GM12892 (cell line): ENCODE measurements around the gene IQCK.

Experiments
- DNase-seq: peaks from one replicate; pipeline ENCODE4 v3.0.0; 2011; ENCODE audit not compliant: insufficient read length
- FAIRE-seq: peaks from 2 replicates; lab custom pipeline; 2011; peaks lifted over from hg19 to GRCh38; lab: Jason Lieb, UNC
- POLR2A ChIP-seq: IDR thresholded peaks from 2 replicates; pipeline ENCODE4 v1.6.1; 2011; ENCODE audit warnings: low read depth, low read length, control low read depth
- POLR2AphosphoS5 ChIP-seq: IDR thresholded peaks from 2 replicates; pipeline ENCODE4 v1.6.1; 2011; ENCODE audit warnings: low read depth, low read length, control low read depth
- TAF1 ChIP-seq: IDR thresholded peaks from 2 replicates; pipeline ENCODE4 v1.6.1; 2011; ENCODE audit warnings: low read depth, mild to moderate bottlenecking, control low read depth, low read length, borderline replicate concordance

IQCK gene

DNA sequence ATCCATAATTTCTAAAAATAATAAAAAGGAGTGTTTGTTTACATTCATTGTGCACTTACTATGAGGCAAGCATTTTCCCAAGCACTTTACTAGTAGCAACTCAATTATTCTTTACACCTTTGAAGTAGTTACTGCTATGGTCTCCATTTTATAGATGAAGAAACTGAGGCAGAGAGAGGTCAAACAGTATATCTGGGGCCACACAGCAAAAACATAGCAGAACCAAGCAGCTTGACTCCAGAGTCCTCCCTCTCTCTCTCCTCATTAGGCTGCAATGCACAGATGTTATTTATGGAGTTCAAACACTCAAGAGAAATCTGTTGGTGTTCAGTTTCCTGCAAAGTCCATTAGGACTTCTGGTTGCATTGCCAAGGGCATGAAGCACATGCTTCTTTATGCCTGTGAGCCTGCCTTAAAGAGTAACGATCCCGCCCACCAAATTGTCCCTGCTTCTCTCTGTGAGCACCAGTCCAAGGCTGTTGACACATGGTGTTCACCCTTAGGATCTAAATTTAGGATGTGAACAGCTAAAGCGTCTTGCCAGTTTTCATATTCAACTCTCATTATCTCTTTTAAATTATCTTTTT is 122.5 kb downstream of the IQCK start:
- FAIRE-seq (no peak), DNase-seq (no peak)
- TF ChIP-seq POLR2A (no peak), POLR2AphosphoS5 (no peak), TAF1 (no peak)

- FAIRE-seq, result no peak
- TF ChIP-seq POLR2A (no peak), TAF1 (no peak), POLR2AphosphoS5 (no peak)
- DNase-seq, result no peak
Measured at GRCh38 chr16:19841184-19841583, 123.1 kb downstream of the IQCK start.

DNA sequence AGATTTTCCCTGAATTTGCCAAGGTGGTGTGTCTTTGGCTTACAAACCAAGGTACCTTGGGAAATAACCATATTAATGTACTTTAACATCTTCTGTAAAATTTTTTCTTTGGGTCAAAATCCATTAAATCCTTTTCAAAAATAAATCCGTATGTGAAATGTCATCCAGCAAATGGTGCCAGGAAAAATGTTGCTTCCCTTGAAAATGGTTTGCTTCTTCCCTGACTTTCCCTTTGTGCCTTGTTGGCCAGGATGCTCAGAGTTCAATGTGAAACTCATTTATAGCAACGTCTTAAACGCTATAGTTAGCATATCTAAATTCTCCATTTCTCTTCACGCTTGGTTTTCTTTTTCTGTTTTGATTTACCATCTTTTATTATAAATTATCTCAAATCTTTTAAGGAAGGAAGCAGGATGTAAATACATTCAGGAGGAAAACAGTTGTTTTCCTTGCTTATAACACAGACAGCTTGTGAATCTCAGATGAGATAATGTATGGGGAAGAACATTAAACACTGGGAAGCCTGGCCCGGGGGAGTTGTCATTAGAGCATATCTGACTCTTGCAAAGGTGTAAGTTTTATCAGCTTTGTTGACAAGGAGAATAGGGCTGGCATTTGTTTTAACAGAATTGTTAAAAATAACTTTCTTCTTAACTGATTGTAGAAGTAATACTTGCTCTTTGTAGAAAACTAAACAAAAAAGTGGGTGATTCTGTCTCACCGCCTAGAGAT is 124.5 kb downstream of the IQCK start:
- TF ChIP-seq POLR2AphosphoS5 (no peak), TAF1 (no peak), POLR2A (no peak)
- DNase-seq, result no peak
- no peak for FAIRE-seq

DNA sequence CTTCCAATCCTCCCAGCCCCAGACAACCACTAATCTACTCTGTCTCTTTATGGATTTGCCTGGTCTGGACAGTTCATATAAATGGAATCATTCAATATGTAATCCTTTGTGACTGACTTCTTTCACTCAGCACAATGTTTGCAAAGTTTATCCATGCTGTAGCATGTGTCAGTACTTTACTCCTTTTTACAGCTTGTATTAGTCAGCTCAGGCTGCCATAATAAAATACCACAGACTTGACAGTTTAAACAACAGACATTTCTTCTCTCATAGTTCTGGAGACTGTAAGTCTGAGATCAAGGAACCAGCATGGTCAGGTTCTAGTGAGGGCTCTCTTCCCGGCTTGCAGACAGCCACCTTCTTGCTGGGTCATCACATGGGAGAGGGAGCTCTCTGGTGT is 125.3 kb downstream of the IQCK start:
- TF ChIP-seq POLR2AphosphoS5 (no peak), TAF1 (no peak), POLR2A (no peak)
- FAIRE-seq, result no peak
- DNase-seq, result no peak

GRCh38 chr16:19844945-19845641 is 127.0 kb downstream of the IQCK start:
- no peak for DNase-seq
- FAIRE-seq, result no peak
- no peak for TF ChIP-seq TAF1
- no peak for TF ChIP-seq POLR2AphosphoS5
- TF ChIP-seq POLR2A, result no peak

DNA sequence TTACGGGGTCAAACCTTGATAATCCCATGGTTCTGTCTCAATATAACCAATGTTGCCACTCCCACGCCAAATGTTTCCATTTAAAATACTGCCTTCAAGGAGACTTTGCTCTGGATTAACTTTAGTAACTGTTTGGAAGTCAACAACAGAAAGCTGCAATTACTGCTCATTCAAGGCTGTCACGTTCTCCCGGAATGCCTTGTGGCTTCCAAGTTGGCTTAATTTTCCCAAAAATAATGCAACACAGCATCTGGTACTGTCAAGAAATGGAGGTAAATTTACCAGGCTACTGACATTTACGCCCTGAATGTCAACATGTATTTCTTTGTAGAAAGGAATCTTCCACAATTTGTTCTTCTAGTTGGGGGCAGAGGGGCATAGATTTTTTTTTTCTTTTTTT is 128.4 kb downstream of the IQCK start:
- FAIRE-seq (no peak), DNase-seq (no peak)
- TF ChIP-seq POLR2AphosphoS5 (no peak), POLR2A (no peak), TAF1 (no peak)

DNA sequence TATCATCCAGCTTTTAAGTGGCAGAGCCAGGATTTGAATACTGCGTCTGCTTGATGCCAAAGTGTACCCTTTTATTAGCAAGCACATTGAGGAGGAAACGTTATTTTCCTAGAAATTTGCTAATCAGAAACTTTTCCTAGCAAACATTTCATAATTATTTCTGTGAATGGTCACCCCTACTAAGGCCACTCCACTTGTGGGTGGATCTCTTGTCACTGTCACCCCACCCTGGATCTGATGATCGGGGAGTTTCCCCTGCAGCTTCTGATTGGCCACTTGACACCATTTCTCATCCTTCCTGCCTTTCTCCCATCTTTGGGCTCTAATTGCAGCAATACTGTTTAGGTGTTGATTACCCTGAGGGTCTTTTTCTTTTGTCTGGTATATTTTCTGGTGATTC is 130.7 kb downstream of the IQCK start:
- DNase-seq (no peak), FAIRE-seq (no peak)
- TF ChIP-seq POLR2A, result no peak
- no peak for TF ChIP-seq POLR2AphosphoS5
- TF ChIP-seq TAF1, result no peak

DNA sequence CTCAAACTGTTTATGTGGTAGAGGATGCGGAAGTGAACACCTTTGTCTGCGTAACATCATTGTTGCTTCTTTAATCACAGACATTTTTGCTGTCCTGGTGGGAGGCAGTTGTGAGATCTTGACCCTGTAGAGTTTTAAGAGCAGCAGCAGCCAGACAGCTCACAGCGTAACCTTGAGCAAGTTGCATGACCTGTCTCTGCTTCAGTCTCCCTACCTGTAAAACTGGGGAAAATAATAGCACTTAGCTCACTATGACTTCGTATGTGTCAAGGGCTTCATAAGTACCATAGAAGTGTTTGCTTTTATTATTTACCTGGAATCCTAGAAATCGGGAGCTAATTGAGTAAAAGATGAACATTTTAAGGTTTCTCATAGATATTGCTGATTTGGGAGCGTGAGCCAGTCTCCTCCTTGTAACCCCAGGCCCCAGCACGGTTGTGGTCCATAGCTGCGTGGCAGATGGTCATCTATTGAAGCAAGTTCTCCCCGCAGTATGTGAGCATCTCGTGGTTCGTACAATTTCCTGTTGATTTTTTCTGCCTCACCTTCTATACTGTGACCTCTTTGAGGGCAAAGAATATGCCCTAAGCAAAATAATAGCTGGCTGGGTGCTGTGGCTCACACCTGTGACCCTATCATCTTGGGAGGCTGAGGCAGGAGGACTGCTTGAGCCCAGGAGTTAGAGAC is 132.2 kb downstream of the IQCK start:
- no peak for DNase-seq
- no peak for FAIRE-seq
- TF ChIP-seq POLR2A, result no peak
- no peak for TF ChIP-seq POLR2AphosphoS5
- no peak for TF ChIP-seq TAF1

GRCh38 chr16:19851476-19851875 is 133.4 kb downstream of the IQCK start:
- no peak for TF ChIP-seq TAF1
- TF ChIP-seq POLR2AphosphoS5, result no peak
- TF ChIP-seq POLR2A, result no peak
- DNase-seq, result no peak
- no peak for FAIRE-seq

GRCh38 chr16:19853132-19853741 is 135.2 kb downstream of the IQCK start:
- TF ChIP-seq TAF1 (no peak), POLR2A (no peak), POLR2AphosphoS5 (no peak)
- no peak for FAIRE-seq
- DNase-seq, result no peak

DNA sequence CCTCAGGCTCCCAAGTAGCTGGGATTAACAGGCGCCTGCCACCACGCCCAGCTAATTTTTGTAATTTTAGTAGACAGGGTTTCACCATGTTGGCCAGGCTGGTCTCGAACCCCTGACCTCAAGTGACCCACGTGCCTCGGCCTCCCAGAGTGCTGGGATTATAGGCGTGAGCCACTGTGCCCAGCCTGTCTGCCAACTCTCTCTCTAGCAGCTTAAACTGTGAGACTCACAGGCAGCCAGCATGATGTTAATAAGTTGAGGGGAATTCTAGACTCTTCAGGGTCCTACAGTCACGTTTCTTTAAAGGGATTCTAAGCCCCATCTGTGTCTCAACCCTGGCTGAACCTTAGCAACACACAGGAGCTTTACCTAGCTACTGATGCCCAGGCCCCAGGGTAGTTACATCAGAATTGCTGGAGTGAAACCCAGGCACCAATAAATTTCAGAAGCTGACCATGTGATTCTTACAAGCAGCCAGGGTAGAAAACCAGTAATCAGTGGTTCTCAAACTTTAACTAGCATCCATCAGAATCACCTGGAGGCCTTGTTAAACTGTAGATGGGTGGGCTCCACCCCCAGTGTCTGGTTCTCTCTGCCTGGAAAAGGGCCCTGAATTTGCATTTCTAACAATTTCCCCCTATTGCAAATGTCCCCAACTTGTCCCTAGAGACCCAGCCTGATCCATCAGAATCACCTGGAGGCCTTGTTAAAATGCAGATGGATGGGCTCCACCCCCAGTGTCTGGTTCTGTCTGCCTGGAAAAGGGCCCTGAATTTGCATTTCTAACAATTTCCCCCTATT is 135.9 kb downstream of the IQCK start:
- TF ChIP-seq POLR2A (no peak), TAF1 (no peak), POLR2AphosphoS5 (no peak)
- FAIRE-seq, result no peak
- DNase-seq, result no peak
